HG03025 (cell line): ENCODE results near the gene ATXN10.
"Not testable (repeated sequence)": the region's sequence is repeated elsewhere in the genome, so short reads cannot be mapped to it uniquely, and the experiment has no call there.

Experiments
- ATAC-seq: cut with Tn5 transposase; IDR thresholded peaks from one replicate; pipeline ENCODE4 v1.9.1; 2021; ENCODE audit warnings: mild to moderate bottlenecking, moderate library complexity; ENCODE audit not compliant: unreplicated experiment, low FRiP score

The ATXN10 gene

DNA sequence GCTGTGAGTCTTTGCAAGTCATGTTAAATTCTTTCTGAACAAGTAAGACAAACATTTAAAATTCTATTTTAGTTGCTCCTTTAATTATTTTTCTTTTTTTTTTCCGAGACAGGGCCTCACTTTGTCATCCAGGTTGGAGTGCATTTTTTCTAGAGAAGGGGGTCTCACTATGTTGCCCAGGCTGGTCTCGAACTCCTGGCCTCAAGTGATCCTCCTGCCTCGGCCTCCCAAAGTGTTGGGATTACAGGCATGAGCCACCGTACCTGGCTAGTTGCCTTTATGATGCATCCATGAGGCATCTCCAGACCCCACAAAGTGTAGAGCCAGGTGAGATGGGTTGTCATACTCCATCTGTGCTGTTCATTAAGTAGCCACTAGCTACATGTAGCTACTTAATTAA is 4.4 kb downstream of the ATXN10 start:
- ATAC-seq = no peak

DNA sequence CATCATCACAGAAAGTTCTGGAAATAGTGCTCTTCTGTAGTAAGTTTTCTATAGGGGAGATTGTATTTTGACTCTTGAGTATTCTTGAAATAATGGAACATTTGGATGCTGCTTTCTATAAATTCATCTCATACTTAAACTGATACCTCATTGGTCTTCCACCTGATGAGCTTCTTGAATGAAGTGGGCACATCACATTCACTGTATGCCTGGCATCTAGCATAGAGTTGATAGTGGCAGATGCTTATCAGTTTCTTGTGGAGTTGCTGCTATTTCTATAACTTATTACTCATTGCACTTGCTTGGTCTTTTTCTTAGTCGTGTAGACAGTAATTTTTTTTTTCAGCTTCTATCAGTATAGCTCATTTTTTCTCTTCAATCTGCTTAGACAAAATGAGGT is 5.4 kb downstream of the ATXN10 start:
- ATAC-seq = no peak

DNA sequence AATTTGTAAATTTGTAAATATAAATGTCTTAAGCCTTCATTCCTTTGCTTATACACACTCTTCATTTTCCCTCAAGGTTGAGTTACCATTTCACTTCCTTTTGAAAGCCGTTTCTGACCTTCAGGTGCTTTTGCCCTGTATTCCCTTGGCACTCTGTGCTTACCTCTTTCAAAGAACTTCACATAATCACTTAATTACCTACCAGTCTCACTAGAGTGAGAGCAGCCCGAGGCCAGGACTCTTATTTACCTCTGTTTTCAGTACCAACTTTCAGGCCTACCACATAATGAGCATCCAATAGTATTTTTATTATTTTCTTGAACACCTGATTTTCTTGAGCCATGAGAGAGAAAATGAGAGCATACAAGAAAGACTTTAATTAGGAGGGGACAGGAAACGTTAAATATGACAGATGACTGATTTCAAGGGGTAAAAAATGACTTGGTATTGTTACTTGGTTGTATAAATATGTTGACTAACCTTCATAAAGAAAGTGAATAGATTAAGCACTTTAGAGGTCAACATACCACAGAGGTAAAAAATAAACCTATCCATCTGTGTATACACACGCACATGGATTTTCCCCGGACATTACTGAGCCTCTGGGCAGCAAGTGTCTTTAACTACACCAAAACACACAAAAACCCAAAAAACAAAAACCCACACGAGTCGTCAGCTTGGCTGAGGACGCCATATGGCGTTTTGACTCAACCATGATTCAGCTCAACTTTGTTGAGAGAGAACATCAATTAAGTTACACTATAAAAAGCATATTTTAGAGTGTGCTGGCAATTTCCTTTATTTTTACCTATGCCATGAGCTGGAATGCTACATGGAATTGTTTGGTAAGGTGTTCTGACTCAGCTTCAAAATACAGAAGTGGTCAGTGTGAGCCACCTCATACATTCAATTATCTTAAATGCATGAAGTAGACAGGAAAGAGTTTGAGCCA is 7.6 kb downstream of the ATXN10 start:
- no peak for ATAC-seq

DNA sequence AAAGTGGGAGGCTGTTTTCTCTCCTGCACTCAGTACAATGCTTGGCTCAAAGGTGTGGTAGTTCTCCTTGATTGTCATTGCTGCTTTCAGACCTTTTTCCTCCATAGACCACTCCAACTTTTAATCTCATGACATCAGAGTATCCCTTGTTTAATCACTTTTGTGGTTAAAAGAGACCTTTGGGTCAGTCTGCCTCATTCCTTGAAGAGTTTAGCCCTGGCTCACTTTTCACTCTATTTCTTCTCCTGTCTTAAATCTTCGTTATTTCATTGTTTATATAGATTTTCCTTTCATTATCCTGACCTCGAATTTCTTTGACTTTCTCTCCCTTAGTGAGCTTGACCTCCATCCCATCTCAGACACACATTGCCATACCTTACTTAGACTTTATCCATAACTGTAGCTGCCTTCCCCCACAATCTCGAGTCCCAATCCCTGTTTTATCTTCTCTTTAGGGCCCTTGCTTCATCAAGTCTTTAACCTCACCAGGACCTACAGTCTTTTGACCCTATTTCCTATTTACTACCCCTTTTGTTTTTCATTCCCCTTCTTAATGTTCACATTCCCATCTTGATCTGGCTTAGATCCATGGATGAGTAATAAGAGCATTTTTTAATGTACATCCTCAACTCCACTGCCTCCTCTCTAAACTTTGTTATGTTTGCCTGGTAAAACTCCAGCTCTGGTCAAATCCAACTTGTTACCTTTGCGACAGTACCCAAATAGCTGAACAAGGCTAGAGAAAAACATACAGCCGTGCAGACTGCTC is 9.5 kb downstream of the ATXN10 start:
- ATAC-seq = no peak

DNA sequence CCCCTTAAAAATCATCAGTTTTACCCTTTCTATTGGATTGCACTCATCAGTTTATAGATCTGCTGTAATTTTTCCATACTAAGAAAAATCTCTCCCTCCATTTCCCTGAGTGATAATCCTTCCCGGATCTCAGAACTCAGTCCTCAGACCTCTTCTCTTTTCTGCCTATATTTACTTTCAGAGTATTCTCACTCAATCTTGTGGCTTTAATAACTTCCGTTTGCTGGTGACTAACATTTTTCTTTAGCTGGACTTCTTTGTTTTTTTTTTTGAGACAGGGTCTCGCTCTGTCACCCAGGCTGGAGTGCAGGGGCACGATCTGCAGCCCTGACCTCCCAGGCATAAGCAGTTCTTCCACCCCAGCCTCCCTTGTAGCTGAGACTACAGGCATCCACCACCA is 10.4 kb downstream of the ATXN10 start:
- no peak for ATAC-seq

DNA sequence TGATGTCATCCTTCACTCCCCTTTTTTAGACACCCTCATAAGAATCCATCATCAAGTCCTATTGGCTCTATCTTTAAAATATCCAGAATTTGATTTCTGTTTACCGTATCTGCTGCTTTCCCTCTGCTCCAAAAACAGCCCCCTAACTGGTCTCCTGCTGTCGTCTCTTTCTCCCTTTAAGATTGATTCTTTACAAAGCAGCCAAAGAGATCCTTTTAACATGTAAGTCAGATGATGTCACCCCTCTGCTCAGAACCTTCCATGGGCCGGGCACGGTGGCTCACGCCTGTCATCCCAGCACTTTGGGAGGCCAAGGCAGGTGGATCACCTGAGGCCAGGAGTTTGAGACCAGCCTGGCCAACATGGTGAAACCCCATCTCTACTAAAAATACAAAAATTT is 11.1 kb downstream of the ATXN10 start:
- ATAC-seq = not testable (repeated sequence)

DNA sequence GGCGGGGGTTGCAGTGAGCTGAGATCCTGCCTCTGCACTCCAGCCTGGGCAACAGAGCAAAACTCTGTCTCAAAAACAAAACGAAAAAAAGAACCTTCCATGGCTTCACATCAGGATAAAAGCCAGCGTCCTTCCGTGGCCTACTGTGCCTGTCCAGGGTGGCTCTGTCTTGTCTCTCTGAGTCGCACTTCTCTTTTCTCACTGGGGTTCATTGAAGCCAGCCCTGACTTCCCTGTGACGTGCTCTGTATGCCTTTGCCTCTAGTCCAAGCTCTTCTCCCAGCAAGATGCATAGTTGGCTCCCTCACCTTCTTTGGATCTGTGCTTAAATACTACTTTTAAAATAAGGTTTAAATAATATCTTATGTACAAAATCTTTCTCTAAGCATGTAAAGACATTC is 11.6 kb downstream of the ATXN10 start:
- no peak for ATAC-seq

DNA sequence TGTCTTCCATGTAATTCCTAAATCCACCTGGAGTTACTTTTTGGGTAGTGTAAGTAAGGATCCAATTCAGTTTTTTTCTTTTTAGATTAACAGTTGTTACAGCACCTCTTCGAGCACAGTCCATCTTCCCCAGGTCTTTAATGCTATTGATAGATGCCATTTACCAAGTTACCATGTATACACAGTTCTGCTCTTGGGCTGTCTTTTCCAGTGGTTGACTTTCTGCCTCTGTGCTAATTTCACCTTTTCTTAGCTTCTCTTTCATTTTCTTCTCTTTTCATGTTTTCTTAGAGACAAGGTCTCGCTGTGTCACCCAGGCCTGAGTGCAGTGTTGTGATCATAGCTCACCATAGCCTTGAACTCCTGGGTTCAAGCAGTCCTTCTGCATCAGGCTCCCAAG is 12.0 kb downstream of the ATXN10 start:
- no peak for ATAC-seq

DNA sequence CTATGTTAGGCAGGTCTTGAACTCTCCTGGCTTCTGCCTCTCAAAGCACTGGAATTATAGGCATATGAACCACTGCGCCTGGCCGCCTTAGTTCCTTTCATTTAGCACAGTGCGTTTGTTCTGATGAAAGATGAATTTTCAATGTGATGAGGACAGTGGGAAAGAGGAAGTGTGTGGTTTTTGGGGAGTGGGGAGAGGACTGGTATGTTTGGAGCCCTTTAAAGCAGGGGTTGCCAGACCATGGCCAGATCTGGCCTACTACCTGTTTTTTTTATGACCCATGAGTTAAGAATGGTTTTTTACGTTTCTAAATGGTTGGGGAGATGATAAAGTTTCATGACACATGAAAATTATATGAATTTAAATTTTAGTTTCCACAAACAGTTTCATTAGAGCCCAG is 12.5 kb downstream of the ATXN10 start:
- no peak for ATAC-seq

DNA sequence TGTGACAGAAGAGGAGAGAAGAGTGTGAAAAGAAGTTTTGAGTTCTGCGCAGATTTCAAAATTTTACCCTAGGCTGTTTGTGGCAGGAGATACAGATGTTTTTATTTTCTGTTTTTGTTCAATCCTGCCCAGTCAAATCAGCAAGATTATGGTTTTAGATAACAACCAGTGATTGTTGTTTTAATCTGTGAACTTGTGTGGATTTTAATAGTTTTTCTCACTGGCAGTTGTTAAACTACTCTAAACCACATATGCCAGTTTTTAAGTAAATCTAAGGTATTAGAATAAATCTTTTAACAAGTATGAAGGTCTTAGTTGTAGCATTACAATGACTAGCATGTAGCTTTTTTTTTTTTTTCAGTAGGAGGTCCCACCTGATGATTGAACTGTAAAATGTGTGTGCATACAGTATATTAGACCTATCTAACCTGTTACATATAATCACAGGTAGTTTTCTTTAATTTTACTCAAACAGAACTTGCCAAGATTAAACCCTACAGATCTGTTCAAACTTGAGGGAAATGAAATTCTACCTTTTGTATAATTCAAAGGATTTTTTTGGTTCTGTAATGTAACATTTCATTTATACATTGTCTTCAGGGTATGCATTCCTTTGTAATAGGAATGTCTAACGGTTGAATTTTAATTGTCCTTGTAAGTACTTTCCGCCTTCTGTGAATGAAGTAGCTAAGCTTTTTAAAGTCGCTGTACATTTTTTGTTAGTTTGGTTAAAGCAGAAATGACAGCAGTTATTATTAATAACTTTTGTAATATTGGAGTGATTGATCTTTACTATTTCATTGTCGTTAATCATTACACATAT is 13.3 kb downstream of the ATXN10 start:
- no peak for ATAC-seq

DNA sequence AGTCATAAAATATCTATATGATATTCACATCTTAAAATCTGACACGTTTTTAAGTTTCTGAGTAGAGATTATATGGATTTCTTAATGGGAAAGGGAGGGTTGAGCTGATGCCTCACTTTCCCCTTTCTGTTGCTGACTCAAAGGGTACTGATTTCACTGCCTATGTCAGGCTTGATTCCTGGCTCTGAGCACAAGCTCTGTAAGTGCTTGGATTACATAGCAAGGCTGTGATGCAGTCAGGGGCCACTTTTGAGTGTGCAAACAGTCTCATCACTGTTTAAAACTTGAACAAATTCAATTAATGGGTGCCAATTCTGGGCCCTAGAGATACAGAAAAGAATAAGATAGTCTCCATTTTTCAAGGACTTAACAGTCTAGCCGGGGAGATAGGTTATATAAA is 14.4 kb downstream of the ATXN10 start:
- no peak for ATAC-seq

DNA sequence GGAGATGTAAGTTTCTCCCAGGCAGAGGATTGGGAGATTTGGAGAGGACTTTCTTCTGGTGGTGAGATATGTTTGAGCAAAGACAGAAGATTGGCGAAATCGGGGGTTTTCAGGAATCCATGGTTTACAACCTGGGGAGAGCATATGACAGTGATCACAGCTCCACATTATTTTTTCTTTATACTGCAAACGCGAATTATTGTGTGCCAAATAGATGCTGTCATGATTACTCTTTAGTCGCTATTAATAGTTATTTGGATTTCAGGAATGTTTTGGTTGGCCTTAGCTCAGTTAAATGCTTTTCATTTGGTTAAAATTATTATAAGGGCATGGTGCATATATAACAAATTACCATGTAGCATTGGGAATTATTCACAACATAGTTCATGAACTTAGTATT is 15.2 kb downstream of the ATXN10 start:
- no peak for ATAC-seq

DNA sequence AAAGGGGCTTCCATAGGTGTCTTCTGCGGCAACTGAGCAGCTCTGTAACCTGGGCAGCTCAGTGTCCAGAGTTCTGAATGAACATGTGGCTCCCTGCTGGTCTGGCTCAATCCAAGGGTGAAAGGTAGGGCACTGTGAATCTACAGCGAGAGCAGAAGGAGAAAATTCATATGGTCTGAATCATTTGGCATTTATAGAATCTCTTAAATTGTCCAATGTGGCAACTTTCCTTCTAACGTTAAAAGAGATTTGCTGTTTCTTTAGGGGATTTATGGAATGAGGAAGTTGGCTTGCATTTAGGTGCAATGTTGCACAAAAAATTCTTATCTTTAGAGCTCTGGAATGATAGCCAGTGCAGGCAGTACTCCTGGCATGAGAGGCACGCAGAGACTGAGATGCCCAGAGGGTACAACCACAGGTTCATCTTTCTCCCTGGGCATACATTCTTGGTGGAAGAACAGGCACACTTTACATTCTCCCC is 17.0 kb downstream of the ATXN10 start:
- no peak for ATAC-seq

DNA sequence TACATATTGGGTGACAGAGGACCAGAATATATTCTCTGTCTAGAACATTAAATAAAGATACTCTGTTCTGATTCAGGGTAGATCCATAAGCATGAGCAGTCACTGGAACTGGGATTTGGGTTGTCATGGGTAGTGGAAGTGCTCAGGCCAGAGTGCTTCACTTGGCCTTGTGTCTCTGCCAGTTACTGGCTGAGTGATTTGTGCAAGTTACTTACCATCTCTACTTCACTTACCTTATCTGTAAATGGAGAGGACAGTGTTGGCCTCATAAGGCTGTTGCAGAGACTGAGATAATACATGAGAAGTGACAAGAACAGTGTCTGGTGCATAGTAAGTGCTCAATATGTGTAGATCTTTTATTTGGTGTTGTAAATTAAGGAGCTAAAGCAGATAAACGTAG is 17.6 kb downstream of the ATXN10 start:
- no peak for ATAC-seq

DNA sequence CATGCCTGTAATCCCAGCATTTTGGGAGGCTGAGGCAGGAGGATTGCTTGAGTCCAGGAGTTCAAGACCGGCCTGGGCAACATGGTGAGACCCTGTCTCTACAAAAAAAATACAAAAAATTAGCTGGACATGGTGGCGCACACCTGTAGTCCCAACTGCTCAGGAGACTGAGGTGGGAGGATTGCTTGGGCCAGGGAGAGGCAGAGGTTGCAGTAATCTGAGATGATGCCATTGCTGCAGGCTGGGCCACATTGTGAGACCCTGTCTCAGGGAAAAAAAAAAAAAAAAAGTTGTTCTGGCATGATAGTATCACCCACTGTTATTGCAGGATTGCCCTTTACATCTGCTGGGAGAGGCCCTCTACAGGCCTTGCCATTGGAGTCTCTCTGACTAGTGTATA is 18.4 kb downstream of the ATXN10 start:
- ATAC-seq = no peak

DNA sequence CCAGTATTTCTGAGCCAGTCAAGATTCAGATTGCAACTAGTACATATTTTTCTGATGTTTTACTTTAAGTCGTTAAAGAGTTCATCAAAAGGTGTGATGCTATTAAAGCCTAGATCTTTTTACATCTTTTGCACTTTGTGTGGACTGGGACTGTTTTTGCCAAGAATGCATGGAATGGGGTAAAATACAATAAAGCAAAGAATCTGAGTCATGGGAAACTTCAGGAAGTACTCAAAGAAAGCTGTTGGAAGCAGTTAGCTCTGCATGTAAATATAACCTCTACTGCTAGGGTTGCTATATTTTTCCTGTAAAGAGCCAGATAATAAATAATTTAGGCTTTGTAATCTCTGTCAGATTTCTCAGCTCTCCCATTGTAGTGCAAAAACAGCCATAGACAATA is 20.9 kb downstream of the ATXN10 start:
- no peak for ATAC-seq

DNA sequence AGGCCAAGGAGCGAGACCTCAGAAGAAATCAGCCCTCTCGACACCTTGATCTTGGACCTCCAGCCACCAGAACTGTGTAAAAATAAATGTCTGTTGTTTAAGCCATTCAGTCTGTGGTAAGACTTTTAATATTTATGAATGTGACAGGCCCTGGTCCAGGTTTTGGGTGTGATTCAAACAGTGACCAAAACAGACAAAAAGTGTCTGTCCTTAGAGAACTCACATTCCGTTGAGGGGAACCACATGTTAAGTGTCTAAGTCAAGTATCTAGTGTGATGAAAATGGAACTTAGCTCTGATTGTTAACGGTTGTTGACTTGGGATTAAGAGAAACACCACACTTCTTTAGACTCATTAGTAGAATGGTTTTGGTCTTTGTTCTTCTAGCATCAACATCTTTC is 22.2 kb downstream of the ATXN10 start:
- no peak for ATAC-seq

DNA sequence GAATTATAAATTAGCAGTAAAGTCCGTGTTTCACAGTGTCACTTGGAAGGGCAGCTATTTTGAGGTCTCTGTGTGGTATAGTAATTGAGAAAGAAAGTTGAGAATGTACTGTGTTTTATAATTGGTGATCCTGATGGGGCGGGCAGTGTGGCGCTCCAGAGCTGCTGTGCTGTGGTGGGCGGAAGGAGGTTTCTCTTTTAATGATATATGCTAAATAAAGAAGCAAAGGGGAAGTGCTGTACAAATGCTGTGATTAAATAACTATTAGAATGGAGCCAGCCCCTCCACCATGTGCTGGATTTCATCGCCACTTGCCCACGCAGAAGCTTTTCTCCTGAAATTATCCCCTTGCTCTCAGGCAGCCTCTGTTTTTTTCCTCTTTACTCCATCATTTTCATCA is 24.6 kb downstream of the ATXN10 start:
- no peak for ATAC-seq

DNA sequence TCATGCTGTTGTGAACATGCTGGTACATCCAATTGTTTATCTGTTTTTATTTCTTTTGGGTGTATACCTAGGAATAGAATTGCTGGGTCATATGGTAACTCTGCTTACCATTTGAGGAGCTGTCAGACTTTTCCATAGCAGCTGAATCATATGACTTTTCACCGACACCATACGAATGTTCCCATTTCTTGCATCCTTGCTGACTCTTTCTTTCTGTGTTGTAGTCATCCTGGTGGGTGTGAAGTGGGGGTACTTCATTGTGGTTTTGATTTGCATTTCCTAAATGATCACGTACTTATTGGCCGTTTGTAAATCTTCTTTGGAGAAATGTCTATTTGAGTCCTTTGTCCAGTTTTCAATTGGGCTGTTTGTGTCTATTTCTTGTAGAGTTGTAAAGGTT is 26.5 kb downstream of the ATXN10 start:
- no peak for ATAC-seq

DNA sequence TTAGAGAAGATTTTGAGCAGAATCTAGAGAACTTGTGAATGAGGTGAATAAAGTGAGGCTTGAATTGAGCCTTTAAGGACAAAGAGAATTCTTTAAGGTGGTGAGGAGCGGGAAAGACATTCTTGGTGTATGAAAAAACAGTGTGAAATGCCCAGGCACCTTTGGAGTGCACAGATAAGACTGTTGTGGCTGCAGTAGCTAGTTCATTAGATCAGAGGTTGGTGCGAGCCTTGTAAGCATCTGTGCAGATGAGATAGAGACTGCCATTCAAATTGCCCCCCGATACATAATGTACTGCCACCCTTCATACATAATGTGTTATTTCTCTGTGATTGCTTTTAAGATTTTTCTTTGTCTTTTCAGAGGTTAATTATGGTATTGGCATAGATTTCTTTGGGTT is 31.3 kb downstream of the ATXN10 start:
- no peak for ATAC-seq

DNA sequence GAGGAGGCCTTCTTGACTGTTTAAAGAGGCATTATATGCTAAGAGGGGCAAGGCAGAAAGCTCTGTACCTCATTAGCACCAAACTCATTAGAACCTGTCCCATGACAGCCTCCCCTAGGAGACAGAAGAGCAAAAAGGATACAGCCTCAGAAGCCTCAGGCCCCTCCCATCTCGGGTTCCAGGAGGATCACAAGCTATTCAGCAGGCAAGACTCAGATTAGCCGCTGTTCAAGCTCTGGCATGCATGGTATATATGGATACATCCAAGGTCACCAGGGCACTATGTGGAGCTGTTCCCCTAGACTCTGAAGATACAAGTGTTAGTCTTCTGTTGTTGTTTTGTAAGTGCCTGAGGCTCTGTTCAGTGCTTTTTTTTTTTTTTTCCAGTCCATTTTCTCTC is 32.1 kb downstream of the ATXN10 start:
- no peak for ATAC-seq
